Measurements from ENCODE around the gene PAX7.

Gene PAX7

DNA sequence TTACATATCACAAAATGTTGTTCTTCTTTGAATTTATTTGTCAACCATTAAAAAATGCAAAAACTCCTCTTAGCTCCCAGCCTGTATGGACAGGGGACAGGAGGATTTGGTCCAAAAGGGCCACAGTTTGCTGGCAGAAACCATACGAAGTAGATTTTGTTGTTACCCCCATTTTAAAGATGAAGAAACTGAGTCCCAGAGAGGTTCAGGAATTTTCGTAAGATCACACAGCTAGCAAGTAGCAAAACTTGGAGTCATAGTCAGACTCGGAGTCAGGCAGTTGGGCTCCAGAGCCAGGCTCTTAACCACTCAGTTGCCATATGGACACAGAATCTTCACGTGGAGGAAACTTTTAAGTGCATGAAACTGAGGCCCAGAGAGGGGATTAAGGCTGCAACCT is 137.4 kb downstream of the PAX7 start:
- DNase-seq: no peak

DNA sequence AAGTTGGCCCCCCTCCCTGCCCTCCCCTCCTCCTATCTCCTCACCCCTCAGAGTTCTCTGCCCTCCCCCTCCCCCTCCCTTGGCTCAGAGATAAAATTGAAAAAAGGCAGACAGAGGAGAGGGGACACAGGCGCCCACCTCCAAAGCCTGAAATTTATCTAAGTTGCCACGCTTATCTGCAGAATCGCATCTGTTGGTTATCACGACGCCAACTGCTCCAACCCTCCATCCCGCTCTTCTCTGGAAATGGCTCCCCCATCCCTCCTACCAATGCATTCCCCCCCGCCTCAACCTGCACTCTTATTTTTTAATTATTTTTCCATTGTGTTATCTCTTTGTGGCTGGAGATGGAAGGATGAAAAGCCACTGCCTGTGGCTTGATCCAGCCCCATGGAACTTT is 138.5 kb downstream of the PAX7 start:
- DNase-seq: no peak

DNA sequence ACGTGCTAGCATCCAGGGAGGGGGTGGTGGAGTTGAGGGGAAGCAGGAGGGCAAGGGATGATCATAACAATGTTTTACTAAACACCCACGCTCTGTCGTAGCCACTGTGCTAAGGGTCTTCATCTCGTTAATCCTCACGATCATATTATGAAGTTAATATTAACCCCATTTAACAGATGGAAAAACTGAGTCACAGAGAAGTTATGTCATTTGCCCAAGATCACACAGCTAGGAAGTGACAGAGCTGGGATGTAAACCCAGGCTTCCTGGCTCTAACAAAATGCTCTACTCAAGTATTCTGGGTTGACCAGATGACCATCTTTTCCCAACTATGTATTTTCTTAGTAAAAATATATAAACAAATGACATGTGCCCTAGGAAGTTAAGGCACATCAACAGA is 140.2 kb downstream of the PAX7 start:
- DNase-seq: no peak

DNA sequence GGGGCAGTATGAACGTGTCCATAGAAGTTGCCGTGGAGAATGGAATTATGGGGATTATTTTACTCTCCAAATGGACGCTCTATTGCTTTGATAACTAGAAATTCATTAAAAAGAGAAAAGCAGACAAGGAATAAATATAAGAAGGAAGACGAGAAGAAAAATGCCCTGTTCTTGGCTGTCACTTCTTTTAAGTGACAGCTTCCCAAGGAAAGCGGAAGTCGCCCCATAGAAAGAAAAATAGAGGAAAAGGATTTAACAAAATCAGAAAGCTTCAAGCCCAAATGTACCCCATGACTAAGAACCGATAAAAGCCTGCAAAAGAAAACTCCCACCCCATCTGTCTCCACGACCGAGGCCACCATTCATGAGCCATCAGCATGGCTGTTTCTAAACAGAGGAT is 143.1 kb downstream of the PAX7 start:
- no peak for DNase-seq

DNA sequence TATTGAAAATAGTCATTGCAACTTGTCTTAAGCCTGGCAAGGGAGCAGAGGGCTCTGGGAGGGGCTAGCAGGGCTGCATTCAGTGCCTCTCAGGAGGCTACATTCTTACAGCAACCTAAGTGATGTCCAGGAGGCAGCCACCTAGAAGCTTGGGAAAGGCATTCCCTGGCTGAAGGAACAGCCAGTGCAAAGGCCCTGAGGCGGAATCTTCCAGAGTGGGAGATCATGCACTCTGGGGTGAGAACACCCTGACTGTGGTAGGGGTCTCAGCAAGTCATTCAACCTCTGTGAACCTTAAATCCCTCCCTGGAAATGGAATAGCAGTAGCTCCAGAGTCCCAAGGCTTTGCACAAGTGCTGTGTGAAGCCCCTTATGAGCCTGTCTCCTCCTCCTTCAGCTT is 144.7 kb downstream of the PAX7 start:
- DNase-seq: no peak

DNA sequence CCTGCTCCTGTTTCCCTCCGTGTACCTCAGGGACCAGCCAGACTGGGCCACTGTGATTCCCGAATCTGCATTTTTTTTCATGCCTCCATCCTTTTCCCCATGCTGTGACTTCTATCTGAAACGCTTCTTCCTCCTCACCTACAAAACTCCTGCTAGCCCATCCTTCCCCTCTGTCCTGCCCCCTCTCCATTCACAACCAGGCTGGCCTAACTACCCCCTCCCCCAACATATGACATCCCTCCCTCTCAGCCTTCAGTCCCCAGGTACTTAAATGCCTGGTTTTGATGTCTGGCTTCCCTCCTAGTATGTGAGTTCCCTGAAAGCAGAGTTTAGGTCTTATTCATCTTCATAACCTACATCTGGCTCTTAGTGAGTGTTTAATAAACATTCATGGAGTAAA is 146.1 kb downstream of the PAX7 start:
- no peak for DNase-seq

DNA sequence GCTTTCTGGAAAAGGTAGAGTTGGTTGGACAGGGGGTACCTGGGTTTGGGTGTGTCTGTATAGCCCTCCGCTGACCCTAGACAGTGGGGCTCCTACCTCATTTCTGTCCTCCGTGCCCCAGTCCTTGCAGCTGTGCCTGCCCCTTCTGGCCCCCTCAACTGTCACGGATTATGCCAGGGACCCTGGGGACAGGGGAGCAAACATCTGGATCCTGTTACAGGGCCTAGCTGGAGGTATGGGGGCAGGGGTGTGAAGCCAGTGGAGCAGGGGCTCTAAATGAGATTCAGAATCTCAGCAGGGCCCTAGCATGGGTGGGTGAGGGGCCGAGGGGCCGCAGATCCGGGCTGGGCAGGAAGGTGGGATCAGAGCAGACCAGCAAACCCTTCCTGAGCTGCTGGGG is 147.8 kb downstream of the PAX7 start:
- DNase-seq: no peak

DNA sequence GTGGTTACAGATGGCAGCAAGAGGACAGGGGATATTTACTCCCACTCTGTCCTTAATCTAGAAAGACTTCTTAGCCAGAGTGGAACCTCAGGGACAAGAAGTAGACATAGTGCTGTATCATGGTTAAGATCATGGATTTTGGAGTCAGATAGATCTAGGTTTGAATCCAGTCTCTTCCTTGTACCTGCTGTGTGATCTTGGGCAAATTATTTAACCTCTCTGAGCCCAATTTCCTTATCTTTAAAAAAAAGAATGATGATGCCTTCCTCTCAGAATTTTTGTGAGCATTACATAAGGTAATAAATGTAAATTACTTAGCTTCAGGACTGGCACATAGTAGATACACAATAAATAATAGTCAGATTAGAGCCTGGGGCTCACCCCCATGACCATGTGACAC is 150.4 kb downstream of the PAX7 start:
- DNase-seq: no peak

DNA sequence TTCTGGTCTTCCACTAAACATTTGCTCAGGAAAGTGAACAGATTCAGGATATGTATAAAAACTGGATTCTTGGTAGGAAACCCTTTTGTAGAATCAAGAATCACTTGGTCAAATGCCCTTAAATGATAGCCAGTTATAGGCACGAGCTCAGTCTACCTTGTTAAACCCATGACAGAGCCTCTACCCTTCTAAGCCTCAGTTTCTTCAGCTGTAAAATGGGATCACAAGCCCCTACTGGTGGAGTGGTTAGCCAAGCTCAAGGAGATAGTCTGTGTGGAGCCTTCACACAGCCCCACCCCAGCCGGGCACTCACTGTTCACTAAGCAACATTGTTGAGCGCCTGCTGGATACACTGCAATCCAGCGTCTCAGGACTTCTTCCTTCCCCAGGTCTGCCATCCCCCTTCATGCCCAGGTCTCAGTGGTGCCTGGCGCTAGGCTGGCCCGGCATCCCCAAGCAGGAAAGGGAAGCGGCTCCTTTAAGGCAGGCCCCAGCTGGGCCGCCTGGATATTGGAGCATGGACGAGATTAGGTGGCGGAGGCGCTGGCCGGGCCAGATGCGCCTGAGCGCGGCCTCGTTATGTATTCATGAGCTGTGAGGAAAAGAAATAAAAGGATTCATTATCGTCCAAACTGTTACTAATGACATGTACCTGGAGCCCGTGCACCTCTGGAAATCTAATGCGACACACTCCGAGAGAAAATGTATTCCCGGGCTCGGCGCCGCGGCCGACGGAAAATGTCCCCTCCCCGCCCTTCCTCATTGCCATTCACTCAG is 153.2 kb downstream of the PAX7 start:
- DNase-seq: no peak

DNA sequence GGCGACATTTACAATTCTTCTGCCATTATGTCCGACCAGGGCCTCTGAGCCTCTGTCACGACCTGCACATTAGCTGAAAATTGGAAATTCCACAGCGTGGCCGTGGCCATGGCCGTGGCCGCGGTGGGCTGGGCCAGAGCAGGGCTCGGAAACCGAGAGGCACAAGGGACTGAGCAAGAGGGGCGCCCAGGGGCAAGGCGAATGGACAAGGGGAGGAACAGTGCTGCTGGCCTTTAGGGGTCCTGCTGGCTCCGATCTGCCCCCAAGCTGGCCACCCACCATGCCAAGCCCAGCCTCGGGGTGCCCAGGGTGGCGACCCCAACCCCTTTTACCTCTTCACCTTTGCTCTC is 153.8 kb downstream of the PAX7 start:
- no peak for DNase-seq

DNA sequence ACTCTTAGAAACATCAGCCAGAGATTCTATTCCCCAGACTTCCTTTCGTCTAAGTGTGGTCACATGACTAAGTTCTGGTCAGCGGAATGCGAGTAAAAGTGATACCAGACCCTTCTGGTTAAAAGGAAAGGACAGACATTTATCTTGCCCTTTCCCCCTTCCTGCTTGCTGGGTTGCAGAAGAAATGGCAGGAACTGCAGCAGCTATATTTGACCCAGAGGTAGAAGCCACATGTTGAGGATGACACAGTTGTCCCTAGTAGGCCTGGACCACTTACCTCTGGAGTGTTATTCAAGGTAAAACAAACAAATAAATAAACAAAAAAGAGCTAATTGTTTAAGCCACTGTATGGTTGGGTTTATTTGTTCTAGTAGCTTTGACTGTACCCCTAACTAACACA is 155.5 kb downstream of the PAX7 start:
- DNase-seq: no peak

DNA sequence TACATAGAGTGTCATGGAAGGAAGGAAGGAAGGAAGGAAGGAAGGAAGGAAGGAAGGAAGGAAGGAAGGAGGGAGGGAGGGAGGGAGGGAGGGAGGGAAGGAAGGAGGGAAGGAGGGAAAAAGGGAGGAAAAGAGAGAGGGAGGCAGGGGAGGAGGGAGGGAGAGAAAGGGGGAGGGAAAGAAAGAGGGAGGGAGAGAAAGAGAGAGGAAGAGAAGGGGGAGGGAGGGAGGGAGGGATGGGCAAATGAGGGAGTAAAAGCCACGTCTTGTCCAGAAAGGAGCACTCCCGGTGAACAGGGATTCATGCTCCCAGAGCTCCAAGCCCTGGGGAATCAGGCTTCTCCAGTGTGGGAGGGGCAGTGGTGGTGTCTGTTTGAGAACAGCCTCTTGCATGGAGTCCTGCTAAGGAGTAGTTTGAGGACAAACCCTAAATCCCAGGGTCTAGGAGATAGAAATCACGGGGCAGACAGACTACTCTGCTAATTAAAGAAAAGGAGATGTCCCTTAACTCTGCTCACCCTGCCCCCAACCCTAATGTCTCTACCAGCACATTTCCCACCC is 157.3 kb downstream of the PAX7 start:
- DNase-seq: no peak

DNA sequence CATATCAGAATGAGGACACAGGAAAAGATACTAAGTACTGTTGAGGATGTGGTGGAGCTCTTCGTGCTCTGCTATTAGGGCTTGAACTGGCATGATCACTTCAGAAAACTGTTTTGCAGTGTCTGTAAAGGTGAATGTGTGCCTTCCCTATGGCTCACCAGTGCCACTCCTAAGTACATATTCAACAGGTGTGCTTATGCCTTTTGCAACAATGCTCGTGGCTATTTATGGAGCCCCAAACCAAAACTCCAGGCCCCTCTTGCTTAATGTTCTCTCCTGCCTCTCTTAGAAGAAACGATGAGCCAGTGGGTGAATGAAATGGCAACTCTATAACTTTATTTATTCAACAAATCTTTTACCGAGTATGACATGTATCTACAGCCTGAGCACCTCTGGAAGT is 158.6 kb downstream of the PAX7 start:
- no peak for DNase-seq

DNA sequence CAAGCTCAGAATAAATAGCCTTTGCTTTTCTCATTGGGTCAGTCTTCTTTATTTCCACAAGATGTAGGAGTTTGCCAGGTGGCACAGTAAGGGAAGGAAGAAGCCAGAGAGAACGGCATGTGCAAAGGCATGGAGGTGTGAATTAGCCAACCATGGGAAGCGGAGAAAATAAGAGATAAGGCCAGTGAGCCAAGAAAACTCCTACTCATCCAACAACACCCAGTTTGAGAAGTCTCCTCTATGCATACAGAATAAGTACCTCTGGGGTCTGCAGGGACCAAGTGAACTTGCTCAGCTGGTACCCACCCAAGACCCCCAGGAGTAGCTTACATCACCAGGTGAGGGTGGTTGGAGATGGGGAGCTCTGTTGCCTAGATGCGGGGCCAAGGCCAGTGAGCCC is 162.1 kb downstream of the PAX7 start:
- no peak for DNase-seq

DNA sequence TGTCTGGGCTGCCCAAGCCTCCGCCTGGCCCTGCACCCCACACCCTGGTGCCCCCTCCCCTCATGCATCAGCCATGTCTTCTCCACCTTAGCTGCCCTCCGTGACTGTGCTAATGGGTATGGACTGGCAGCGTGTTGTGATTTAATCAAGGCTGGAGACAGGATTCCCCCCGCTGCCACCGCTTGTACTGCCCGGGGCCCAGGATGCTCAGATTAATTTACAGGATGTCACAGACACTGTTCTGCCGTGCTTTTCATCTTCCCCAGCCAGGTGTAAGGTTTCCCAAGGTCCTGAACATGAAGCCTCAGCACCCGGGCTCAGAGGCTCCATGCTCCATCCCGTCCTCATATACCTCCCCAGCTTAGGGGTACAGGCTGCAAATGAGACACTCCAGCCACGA is 162.5 kb downstream of the PAX7 start:
- DNase-seq: no peak

DNA sequence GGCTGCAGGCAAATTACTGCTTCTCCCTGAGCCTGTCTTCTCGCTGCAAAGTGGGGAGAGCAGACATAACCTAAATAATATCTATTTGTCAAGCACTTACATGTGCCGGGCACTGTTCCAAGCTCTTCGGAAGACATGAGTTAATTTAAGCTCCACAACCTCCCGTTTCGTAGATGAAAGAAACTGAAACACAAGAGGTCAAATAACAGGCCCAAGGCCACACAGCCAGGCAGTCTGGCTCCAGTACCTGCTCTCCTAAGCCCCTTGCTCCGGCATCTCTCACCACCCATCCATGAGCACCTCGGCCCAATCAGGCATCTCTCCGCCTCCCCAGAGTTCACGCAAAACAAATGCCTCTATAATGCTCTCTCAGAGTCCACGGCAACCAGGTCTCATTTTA is 163.4 kb downstream of the PAX7 start:
- DNase-seq: no peak

DNA sequence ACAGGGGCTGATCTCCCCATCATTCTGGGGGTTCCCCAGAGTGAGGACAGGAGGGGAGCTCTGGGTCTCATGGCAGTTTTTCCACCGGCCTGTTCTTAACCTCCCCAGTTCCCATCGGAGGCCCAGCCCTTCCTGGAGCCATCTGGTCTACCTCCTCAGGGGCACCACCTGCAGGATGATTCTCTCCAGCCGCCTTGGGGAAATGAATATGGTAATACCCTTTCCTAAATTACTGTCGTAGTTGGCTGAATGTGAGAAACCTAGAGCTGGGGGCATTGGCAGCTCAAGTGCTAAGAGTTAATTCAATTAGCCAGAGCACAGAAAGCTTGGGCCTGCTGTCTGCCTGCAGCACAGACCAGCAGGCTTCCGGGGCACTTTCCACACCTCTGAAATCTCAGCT is 163.9 kb downstream of the PAX7 start:
- DNase-seq: no peak

DNA sequence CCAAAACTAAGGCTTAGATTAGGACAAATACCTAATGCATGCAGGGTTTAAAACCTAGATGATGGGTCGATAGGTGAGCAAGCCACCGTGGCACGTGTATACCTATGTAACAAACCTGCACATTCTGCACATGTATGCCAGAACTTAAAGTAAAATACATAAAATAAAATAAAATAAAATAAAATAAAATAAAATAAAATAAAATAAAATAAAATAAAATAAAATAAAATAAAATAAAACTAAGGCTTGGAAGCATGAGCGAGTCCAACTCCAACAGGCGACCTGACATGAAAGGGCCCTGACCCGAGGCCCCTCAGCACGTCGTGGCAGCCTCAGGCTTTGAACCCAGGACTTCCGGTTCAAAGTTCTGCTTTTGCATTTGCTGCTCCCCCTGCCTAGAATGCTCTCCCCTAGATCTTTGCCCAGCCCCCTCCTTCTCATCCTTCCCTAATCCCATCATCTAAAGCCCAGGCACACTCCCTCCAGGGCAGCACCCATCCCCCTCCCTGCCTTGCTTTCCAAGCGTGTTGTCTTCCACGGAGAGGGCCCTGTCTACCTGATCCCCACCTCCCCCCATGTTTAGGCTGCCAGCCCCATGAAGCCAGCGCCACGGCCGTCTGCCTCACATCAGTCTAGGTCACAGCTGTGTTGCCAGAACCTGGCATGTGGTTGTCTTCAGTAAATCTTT is 164.5 kb downstream of the PAX7 start:
- no peak for DNase-seq

DNA sequence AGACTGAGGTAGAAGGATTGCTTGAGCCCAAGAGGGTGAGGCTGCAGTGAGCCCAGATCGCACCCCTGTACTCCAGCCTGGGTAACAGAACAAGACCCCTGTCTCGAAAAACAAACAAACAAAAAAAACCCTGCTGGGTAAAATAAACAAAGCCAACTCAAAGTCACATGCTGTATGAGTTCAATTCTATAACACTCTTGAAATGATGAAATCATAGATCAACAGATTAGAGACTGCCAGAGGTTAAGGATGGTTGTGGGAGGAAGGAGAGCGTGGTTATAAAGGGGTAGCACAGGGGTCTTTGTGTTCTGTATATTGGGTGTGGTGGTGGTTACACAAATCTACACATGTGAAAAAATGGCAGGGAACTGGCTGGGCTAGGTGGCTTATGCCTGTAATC is 166.3 kb downstream of the PAX7 start:
- no peak for DNase-seq
